Measurements from ENCODE around the gene MYOCD.

MYOCD gene

GRCh38 chr17:12642034-12642433 is 23.7 kb upstream of the MYOCD start:
- DNase-seq = no peak

- DNase-seq = no peak
Measured at GRCh38 chr17:12643822-12644221, 21.9 kb upstream of the MYOCD start.

- no peak for DNase-seq
Measured at GRCh38 chr17:12644623-12645022, 21.1 kb upstream of the MYOCD start.

GRCh38 chr17:12646761-12647422 is 18.8 kb upstream of the MYOCD start:
- no peak for DNase-seq

- DNase-seq = no peak
Measured at GRCh38 chr17:12648498-12648897, 17.2 kb upstream of the MYOCD start.

GRCh38 chr17:12655936-12656335 is 9.8 kb upstream of the MYOCD start:
- no peak for DNase-seq

- DNase-seq = no peak
Measured at GRCh38 chr17:12656354-12656753, 9.3 kb upstream of the MYOCD start.

GRCh38 chr17:12659500-12659899 is 6.2 kb upstream of the MYOCD start:
- DNase-seq = no peak

GRCh38 chr17:12664252-12664651 is 1.4 kb upstream of the MYOCD start:
- DNase-seq = no peak

- DNase-seq = no peak
Measured at GRCh38 chr17:12664894-12665262, 812 bp upstream of the MYOCD start.

- no peak for DNase-seq
Measured at GRCh38 chr17:12666718-12667117, 1.0 kb downstream of the MYOCD start.

GRCh38 chr17:12667299-12667958 is 1.7 kb downstream of the MYOCD start:
- peak in 1 of 3 experiments; percentile 19 for DNase-seq

- DNase-seq = no peak
Measured at GRCh38 chr17:12671906-12672305, 6.2 kb downstream of the MYOCD start.

- DNase-seq = no peak
Measured at GRCh38 chr17:12672947-12673346, 7.3 kb downstream of the MYOCD start.

GRCh38 chr17:12673788-12674187 is 8.1 kb downstream of the MYOCD start:
- no peak for DNase-seq

- DNase-seq = no peak
Measured at GRCh38 chr17:12680407-12680897, 14.8 kb downstream of the MYOCD start.

GRCh38 chr17:12680993-12681392 is 15.3 kb downstream of the MYOCD start:
- DNase-seq = no peak

- no peak for DNase-seq
Measured at GRCh38 chr17:12683299-12683698, 17.6 kb downstream of the MYOCD start.

GRCh38 chr17:12686486-12686885 is 20.8 kb downstream of the MYOCD start:
- DNase-seq = no peak

- no peak for DNase-seq
Measured at GRCh38 chr17:12688382-12688781, 22.7 kb downstream of the MYOCD start.

- DNase-seq = no peak
Measured at GRCh38 chr17:12691173-12691572, 25.5 kb downstream of the MYOCD start.

GRCh38 chr17:12693640-12694039 is 27.9 kb downstream of the MYOCD start:
- no peak for DNase-seq

GRCh38 chr17:12706070-12706469 is 40.4 kb downstream of the MYOCD start:
- no peak for DNase-seq

- no peak for DNase-seq
Measured at GRCh38 chr17:12709063-12709462, 43.4 kb downstream of the MYOCD start.

GRCh38 chr17:12712415-12712814 is 46.7 kb downstream of the MYOCD start:
- no peak for DNase-seq
